Measurements from ENCODE around the gene CDC37L1. TPM values are rescaled to one million over a fixed set of nuclear protein-coding genes. Genes with fewer than 3 reads are reported as not detected.

Gene CDC37L1
- polyA plus RNA-seq, 1 donor (not counting 4 experiments of a cell fraction or from before 2014, with no cell fraction given): 15.5 TPM

GRCh38 chr9:4662989-4663792 is 16.2 kb upstream of the CDC37L1 start:
- no peaks in the 10 kb centered on the region for H3K36me3 ChIP-seq (ENCODE audit: control insufficient read depth in 2 of 2, extremely low read depth in 1 of 2, insufficient read depth in 2 of 2, low read length in 2 of 2)
- no peaks in the 10 kb centered on the region for H3K27me3 ChIP-seq (ENCODE audit: control insufficient read depth, extremely low read depth, insufficient read depth, low read length)
- dilution Hi-C loops (cut with MboI; ENCODE audit: extremely low pct_ligation_motif_present, low sequenced_read_pairs): no loop called here
- peak overlapping the region; percentile 97 for H3K4me2 ChIP-seq (ENCODE audit: control insufficient read depth, extremely low read depth, insufficient read depth, low read depth, low read length)
- H3K9me3 ChIP-seq (ENCODE audit: control insufficient read depth, low read depth, low read length): no peaks in the 10 kb centered on the region
- peaks cover 15% of the 10 kb centered on the region for H3K79me2 ChIP-seq (ENCODE audit: control insufficient read depth, insufficient read depth, low read length)
- no peak for TF ChIP-seq CTCF (optimal IDR thresholded peaks at IDR 0.05 in 1 of 3, IDR thresholded peaks at IDR 0.05 in 1 of 3, conservative IDR thresholded peaks at IDR 0.05 in 1 of 3; ENCODE audit: extremely low read depth in 1 of 3, insufficient read depth in 2 of 3, low read length in 3 of 3)
- no peak for TF ChIP-seq EZH2 (IDR thresholded peaks at IDR 0.05; ENCODE audit: low read length)
- peak overlapping the region; percentile 70 for H3K27ac ChIP-seq (ENCODE audit: control insufficient read depth, insufficient read depth, low read length)
- H4K20me1 ChIP-seq (ENCODE audit: control insufficient read depth, extremely low read depth, insufficient read depth, low read length): no peaks in the 10 kb centered on the region
- peak overlapping the region; percentile 83 for H3K9ac ChIP-seq (ENCODE audit: control insufficient read depth, extremely low read depth, insufficient read depth, low read length)
- H2AFZ ChIP-seq (ENCODE audit: control insufficient read depth, low read length): peak overlapping the region; percentile 87
- H3K9me1 ChIP-seq (ENCODE audit: control insufficient read depth, extremely low read depth, insufficient read depth, low read length): no peaks in the 10 kb centered on the region
- H3K4me3 ChIP-seq (ENCODE audit: control insufficient read depth in 2 of 3, extremely low read depth in 1 of 3, insufficient read depth in 2 of 3, low read depth in 1 of 3, low read length in 3 of 3): peak overlapping the region; percentile 86 to 88 (median 86)
- no peak for FAIRE-seq
- peaks cover 44% of the 10 kb centered on the region for H3K4me1 ChIP-seq (ENCODE audit: control insufficient read depth, extremely low read depth, insufficient read depth, low read length)
- no peak for DNase-seq (ENCODE audit: low read depth, low spot score)

GRCh38 chr9:4663956-4664355 is 15.4 kb upstream of the CDC37L1 start:
- no peaks in the 10 kb centered on the region for H3K9me1 ChIP-seq (ENCODE audit: control insufficient read depth, extremely low read depth, insufficient read depth, low read length)
- peak overlapping the region in 2 of 3 experiments; percentile 34 to 86 for H3K4me3 ChIP-seq (ENCODE audit: control insufficient read depth in 2 of 3, extremely low read depth in 1 of 3, insufficient read depth in 2 of 3, low read depth in 1 of 3, low read length in 3 of 3)
- H2AFZ ChIP-seq (ENCODE audit: control insufficient read depth, low read length): no peak overlapping the region
- no peak for FAIRE-seq
- no peak overlapping the region for H3K9ac ChIP-seq (ENCODE audit: control insufficient read depth, extremely low read depth, insufficient read depth, low read length)
- no peaks in the 10 kb centered on the region for H3K36me3 ChIP-seq (ENCODE audit: control insufficient read depth in 2 of 2, extremely low read depth in 1 of 2, insufficient read depth in 2 of 2, low read length in 2 of 2)
- peaks cover 15% of the 10 kb centered on the region for H3K79me2 ChIP-seq (ENCODE audit: control insufficient read depth, insufficient read depth, low read length)
- H3K4me1 ChIP-seq (ENCODE audit: control insufficient read depth, extremely low read depth, insufficient read depth, low read length): peaks cover 44% of the 10 kb centered on the region
- H3K9me3 ChIP-seq (ENCODE audit: control insufficient read depth, low read depth, low read length): no peaks in the 10 kb centered on the region
- DNase-seq (ENCODE audit: low read depth, low spot score): no peak
- H3K27me3 ChIP-seq (ENCODE audit: control insufficient read depth, extremely low read depth, insufficient read depth, low read length): no peaks in the 10 kb centered on the region
- TF ChIP-seq EZH2 (IDR thresholded peaks at IDR 0.05; ENCODE audit: low read length): no peak
- TF ChIP-seq CTCF (optimal IDR thresholded peaks at IDR 0.05 in 1 of 3, IDR thresholded peaks at IDR 0.05 in 1 of 3, conservative IDR thresholded peaks at IDR 0.05 in 1 of 3; ENCODE audit: extremely low read depth in 1 of 3, insufficient read depth in 2 of 3, low read length in 3 of 3): no peak
- H3K4me2 ChIP-seq (ENCODE audit: control insufficient read depth, extremely low read depth, insufficient read depth, low read depth, low read length): peak overlapping the region; percentile 97
- dilution Hi-C loops (cut with MboI; ENCODE audit: extremely low pct_ligation_motif_present, low sequenced_read_pairs): no loop called here
- no peak overlapping the region for H3K27ac ChIP-seq (ENCODE audit: control insufficient read depth, insufficient read depth, low read length)
- H4K20me1 ChIP-seq (ENCODE audit: control insufficient read depth, extremely low read depth, insufficient read depth, low read length): no peaks in the 10 kb centered on the region
